Heart right ventricle (tissue), 16 donors: Measurements from ENCODE around the gene MVB12A. TPM values are rescaled to one million over a fixed set of nuclear protein-coding genes. Genes with fewer than 3 reads are reported as not detected.

Experiments
- ATAC-seq, 8 donors: fragments of 200-7000 bp; cut with Tn5 transposase; one replicate each; pipeline ENCODE4 v1.9.1; 2020; ENCODE audit warnings: mild to moderate bottlenecking in 8 of 8, moderate library complexity in 8 of 8, moderate number of reproducible peaks in 1 of 8
- DNase-seq, 2 donors: peaks; one replicate each; pipeline ENCODE4 v3.0.0-alpha.2; 2020
- H3K27ac ChIP-seq, 10 donors: fragments of 200-600 bp; sonication (generic) in 2 of 10; one replicate each; pipeline versions ENCODE4 v1.5.0 to v1.8.0; 2020 to 2022; ENCODE audit warnings: mild to moderate bottlenecking in 3 of 10
- H3K27me3 ChIP-seq, 7 donors: fragments of 200-600 bp; one replicate each; pipeline ENCODE4 v1.8.0; 2021 to 2022; ENCODE audit warnings: mild to moderate bottlenecking in 2 of 7
- H3K36me3 ChIP-seq, 9 donors: fragments of 200-600 bp; sonication (generic) in 1 of 9; one replicate each; pipeline versions ENCODE4 v1.5.0 to v1.8.0; 2020 to 2022; ENCODE audit warnings: mild to moderate bottlenecking in 2 of 9
- H3K4me1 ChIP-seq, 9 donors: fragments of 200-600 bp; sonication (generic) in 1 of 9; one replicate each; pipeline versions ENCODE4 v1.5.0 to v1.8.0; 2020 to 2022; ENCODE audit warnings: mild to moderate bottlenecking in 4 of 9
- H3K4me3 ChIP-seq, 10 donors: fragments of 200-600 bp; sonication (generic) in 2 of 10; one replicate each; pipeline versions ENCODE4 v1.5.0 to v1.8.0; 2020 to 2022; ENCODE audit warnings: mild to moderate bottlenecking in 7 of 10, moderate library complexity in 2 of 10
- H3K9me3 ChIP-seq, 11 donors: fragments of 200-600 bp in 10 of 11; sonication (generic) in 2 of 11; one replicate each; pipeline versions ENCODE4 v1.5.0 to v1.8.0; 2013 to 2022; ENCODE audit warnings: mild to moderate bottlenecking in 2 of 11, control low read depth in 1 of 11, moderate library complexity in 1 of 11
- WGBS, 2 donors: extraction: QIAGEN DNeasy Blood & Tissue Kit; methylation state at CpG; one replicate each; pipeline ENCODE4 v1.1.7; 2013; ENCODE audit warnings: inconsistent platforms in 1 of 2; 5-methylcytosine and 5-hydroxymethylcytosine counted together
- intact Hi-C, 10 donors: fragments of 100-400 bp; cut with DNase I; formaldehyde crosslinking; loops; one replicate each; pipeline versions ENCODE4 v1.11.1 to v1.14.2; 2022
- polyA plus RNA-seq, 2 donors: library from polyadenylated mRNA; stranded (reverse); fragments of 200-250 nt; gene quantifications; one replicate each; pipeline ENCODE4 v1.2.3, GENCODE V29; 2013
- total RNA-seq, 10 donors: library from RNA; stranded (reverse); fragmentation: NEBNext Ultra II Directional in 3 of 10; extraction: Animal tissue kit (Norgen Biotek cat#: 25700) in 3 of 10; gene quantifications; one replicate each; pipeline versions ENCODE4 v1.2.1 to v1.2.4, GENCODE V29; 2021 to 2023
- TF ChIP-seq, protein P1 (sequence below), 9 donors: fragments of 200-600 bp; sonication (generic) in 2 of 9; IDR thresholded peaks; one replicate each; pipeline versions ENCODE4 v1.5.0 to v1.8.0; 2021 to 2022; ENCODE audit warnings: antibody characterized with exemption in 9 of 9, mild to moderate bottlenecking in 5 of 9, moderate library complexity in 1 of 9
- donor health status: Arrhythmogenic right ventricular cardiomyopathy.
- donor health status: ischemic (EF 13 %, LVEDD 7.1; RV severe dilation, severe dysfunction).
- donor health status: healthy with polysubstance abuse.
- donor health status: DM: no; HTN: yes; CAD: no.
- donor health status: DM: no; HTN: no; CAD: no.
- donor health status: ischemic (EF 25% LVEDD 6.9; RV normal size, moderate dysfunction).
- donor health status: ischemic (EF 25% LVEDD 5.7; RV mildly dilated, moderate dysfunction).
- donor health status: healthy.
- donor health status: DM: yes; HTN: yes; CAD: no.
- donor health status: Ischemic cardiomyopathy.
- donor health status: ischemic (EF 35%, LVEDD 5.7; RV mildly dilated, moderate dysfunction).
- donor health status: nonischemic (EF 11% LVEDD 7.7; RV severe dilation, severe dysfunction).
- donor health status: DM: yes; HTN: yes; CAD: no.
- donor health status: PGD.
- donor health status: ischemic (EF 29% LVEDD 5.4; RV normal size, mild dysfunction).
- donor health status: nonischemic (EF 23%, LVEDD 6.1; RV moderate dilation, normal function).

The MVB12A gene
- total and polyA plus RNA-seq, 12 donors: 11.7 to 50.0 (median 17.5) TPM

DNA sequence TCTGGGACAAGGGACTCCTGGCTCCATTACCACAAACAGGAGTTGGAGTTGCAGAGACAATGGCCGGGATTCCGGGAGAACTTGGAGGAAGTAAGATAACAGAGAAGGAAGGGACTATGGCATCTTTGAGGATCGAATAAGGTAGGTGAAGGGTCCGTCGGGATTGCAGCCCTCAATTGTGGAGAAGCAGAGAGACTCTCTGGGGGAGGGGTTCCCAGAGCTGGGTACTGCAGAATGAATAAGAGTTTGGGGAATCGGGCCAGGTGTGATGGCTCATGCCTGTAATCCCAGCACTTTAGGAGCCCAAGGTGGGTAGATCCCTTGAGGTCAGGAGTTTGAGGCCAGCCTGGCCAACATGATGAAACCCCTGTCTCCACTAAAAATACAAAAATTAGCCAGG is 18.2 kb upstream of the MVB12A start:
- peaks cover 0 to 43% (median 13%) of the 10 kb centered on the region in 9 donors for H3K4me1 ChIP-seq
- H3K27me3 ChIP-seq: peaks cover 0 to 6% (median 0%) of the 10 kb centered on the region in 7 donors
- no peak for DNase-seq
- peaks cover 0 to 58% (median 0%) of the 10 kb centered on the region in 9 donors for H3K36me3 ChIP-seq
- TF ChIP-seq, protein P1, sequence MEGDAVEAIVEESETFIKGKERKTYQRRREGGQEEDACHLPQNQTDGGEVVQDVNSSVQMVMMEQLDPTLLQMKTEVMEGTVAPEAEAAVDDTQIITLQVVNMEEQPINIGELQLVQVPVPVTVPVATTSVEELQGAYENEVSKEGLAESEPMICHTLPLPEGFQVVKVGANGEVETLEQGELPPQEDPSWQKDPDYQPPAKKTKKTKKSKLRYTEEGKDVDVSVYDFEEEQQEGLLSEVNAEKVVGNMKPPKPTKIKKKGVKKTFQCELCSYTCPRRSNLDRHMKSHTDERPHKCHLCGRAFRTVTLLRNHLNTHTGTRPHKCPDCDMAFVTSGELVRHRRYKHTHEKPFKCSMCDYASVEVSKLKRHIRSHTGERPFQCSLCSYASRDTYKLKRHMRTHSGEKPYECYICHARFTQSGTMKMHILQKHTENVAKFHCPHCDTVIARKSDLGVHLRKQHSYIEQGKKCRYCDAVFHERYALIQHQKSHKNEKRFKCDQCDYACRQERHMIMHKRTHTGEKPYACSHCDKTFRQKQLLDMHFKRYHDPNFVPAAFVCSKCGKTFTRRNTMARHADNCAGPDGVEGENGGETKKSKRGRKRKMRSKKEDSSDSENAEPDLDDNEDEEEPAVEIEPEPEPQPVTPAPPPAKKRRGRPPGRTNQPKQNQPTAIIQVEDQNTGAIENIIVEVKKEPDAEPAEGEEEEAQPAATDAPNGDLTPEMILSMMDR (IDR thresholded peaks at IDR 0.05): no peak
- intact Hi-C loops: no loop called here
- H3K4me3 ChIP-seq: no peak overlapping the region
- no peaks in the 10 kb centered on the region for H3K9me3 ChIP-seq
- peak in 1 of 8 donors; percentile 22 for ATAC-seq
- WGBS, 2 donors: 61 to 75% methylated on average over 6 of the region's 6 CpGs
- peak overlapping the region in 2 of 10 donors; percentile 22 to 35 for H3K27ac ChIP-seq

DNA sequence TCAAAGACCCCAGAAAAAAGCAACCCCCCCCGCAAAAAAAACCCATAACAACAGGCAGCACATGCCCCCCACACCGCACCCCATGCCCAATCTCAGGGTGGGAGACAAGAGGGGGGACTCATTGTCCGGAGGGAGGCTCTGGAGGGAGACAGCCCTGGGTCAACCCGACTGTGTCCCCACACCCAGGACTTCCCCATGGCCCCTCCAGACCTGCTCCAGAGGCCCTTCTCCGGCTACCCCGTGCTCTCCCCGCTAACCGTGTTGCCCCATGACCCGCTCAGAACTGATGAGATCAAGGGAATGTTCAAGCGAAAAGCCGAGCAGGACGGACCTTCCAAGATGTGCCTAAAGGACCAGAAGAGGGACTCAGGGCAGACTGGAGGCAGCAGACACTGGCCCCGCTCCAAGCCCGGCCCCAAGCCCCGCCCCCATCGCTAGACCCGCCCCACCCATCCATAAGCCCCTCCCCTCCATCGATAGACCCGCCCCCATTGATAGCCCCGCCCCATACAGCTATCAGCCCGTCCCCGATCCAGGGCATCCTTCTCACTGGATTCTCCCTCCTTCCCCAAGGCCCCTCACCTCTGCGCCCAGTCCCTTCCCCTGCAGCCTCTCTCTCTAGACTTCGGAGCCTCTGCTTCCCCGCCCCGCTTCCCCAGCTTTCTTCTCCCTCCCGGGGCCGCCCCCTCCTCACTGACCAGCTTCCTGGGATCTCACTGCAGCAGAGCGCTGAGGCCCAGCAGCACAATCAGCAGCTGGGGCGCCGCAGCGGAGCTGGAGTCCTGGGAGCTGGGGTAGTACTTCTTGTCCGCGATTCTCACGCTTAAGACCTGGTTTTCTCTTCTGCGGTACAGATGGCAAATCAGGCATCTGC is 16.6 kb upstream of the MVB12A start:
- Histone ChIP-seq H3K4me1 (peaks cover 0 to 51% (median 25%) of the 10 kb centered on the region in 9 donors), H3K9me3 (no peaks in the 10 kb centered on the region), H3K27ac (peak overlapping the region in 7 of 10 donors; percentile 79 to 95 (median 89)), H3K36me3 (peaks cover 0 to 44% (median 0%) of the 10 kb centered on the region in 9 donors), H3K27me3 (peaks cover 0 to 6% (median 0%) of the 10 kb centered on the region in 7 donors), H3K4me3 (peak overlapping the region in 9 of 10 donors; percentile 41 to 84 (median 64))
- ATAC-seq (peak in 7 of 8 donors; percentile 8 to 58 (median 31)), DNase-seq (peak in 1 of 2 donors; percentile 48)
- 37 to 42% methylated on average over 30 to 36 of the region's 36 CpGs for WGBS, 2 donors
- TF ChIP-seq, protein P1 (IDR thresholded peaks at IDR 0.05): no peak
- intact Hi-C loops: no loop called here

DNA sequence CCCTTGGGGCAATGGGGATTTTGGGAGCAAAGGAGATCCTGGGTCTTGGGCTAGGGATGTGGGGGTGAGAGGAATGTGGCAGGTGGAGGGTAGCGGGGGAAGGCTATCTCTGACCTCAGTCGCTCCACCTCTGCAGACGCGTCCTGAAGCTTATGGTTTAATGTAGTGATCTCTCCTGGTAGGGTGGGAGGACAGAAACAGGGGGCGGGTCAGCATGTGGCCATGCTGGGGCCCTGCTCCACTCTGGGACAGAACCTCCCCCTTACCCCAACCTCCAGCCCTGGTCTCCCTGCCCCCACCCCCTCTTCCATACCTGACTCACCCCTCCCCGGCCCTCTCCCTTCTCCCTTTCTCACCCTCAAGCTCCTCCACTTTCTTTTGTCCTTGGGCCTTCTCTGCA is 15.8 kb upstream of the MVB12A start:
- no peak for ATAC-seq
- peak overlapping the region in 9 of 10 donors; percentile 75 to 95 (median 85) for H3K27ac ChIP-seq
- H3K36me3 ChIP-seq: peaks cover 0 to 37% (median 0%) of the 10 kb centered on the region in 9 donors
- H3K27me3 ChIP-seq: peaks cover 0 to 6% (median 0%) of the 10 kb centered on the region in 7 donors
- WGBS, 2 donors: 76 to 79% methylated on average over 6 of the region's 6 CpGs
- H3K9me3 ChIP-seq: no peaks in the 10 kb centered on the region
- peaks cover 0 to 51% (median 28%) of the 10 kb centered on the region in 9 donors for H3K4me1 ChIP-seq
- intact Hi-C loops: no loop called here
- H3K4me3 ChIP-seq: peak overlapping the region in 9 of 10 donors; percentile 41 to 84 (median 64)
- DNase-seq: no peak
- TF ChIP-seq, protein P1 (IDR thresholded peaks at IDR 0.05): no peak

DNA sequence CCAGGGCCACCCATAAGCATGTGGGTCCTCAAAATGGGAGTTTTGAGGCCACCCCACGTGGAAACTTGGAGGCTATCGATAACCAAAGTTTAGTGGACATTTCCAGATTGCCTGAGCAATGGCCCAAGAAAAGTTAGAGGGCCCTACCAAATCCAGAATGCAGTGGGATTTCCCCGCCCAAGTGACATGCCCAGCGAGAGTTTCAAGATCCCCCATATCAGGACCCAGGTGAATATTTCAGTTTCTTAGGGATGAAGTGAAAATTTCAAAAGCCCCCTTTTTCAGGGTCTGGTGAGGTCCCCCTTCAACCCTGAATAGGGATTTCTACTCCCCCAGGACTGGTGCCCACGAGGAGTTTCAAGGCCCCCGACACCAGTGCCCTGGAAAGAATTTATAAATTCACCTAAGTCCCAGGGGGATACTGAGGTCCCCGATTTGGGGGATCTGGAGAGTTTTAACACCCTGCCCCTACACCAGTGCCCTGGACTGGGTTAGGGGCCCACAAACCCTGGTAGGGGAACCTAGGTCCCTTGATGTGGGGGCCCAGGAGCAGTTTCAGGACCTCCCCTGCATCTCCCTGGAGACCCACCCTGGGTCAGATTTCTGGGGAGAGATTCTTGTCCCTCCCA is 15.1 kb upstream of the MVB12A start:
- no peak for DNase-seq
- 63 to 71% methylated on average over 7 of the region's 7 CpGs for WGBS, 2 donors
- TF ChIP-seq, protein P1 (IDR thresholded peaks at IDR 0.05): no peak
- Histone ChIP-seq H3K27me3 (peaks cover 0 to 6% (median 0%) of the 10 kb centered on the region in 7 donors), H3K4me1 (peaks cover 0 to 48% (median 28%) of the 10 kb centered on the region in 9 donors), H3K9me3 (no peaks in the 10 kb centered on the region), H3K36me3 (peaks cover 0 to 32% (median 0%) of the 10 kb centered on the region in 9 donors), H3K27ac (peak overlapping the region; percentile 29 to 95 (median 84)), H3K4me3 (peak overlapping the region; percentile 41 to 84 (median 64))
- no peak for ATAC-seq
- intact Hi-C loops: no loop called here
